HCT116 (cell line): ENCODE measurements around the gene UGT1A6. TPM values are rescaled to one million over a fixed set of nuclear protein-coding genes. Genes with fewer than 3 reads are reported as not detected.
"Not testable (repeated sequence)": the region's sequence is repeated elsewhere in the genome, so short reads cannot be mapped to it uniquely, and the experiment has no call there.

Source experiments
- ATAC-seq: fragments of 200-7000 bp; cut with Tn5 transposase; 2 replicates; pipeline ENCODE4 v1.9.1; 2020; ENCODE audit warnings: mild to moderate bottlenecking, moderate library complexity
- BruUV-seq: library from RNA; stranded (reverse); fragments of 400-500 nt; replicated peaks from 2 replicates; lab custom pipeline; 2021; lab: Mats Ljungman, UMichigan
- CTCF ChIA-PET: fragments of 300-600 bp; sonication (Branson Sonifier 250); formaldehyde crosslinking; loops from one replicate; lab custom pipeline; 2021; ENCODE audit warnings: antibody characterized with exemption; lab: Charles Lee
- POLR2A ChIA-PET: fragments of 300-600, 350-600 bp; sonication (Branson Sonifier 250); formaldehyde crosslinking; loops from one replicate; lab custom pipeline; 2021; ENCODE audit warnings: antibody characterized with exemption; lab: Charles Lee
- RAD21 ChIA-PET, 2 experiments: fragments of 300-600 bp; sonication (Branson Sonifier 250); formaldehyde crosslinking; loops; one replicate each; lab custom pipeline; 2023; ENCODE audit warnings: low total read pairs in 2 of 2; ENCODE audit not compliant: uncharacterized antibody in 2 of 2, unreplicated experiment in 2 of 2, low non-redundant PET in 1 of 2; lab: Charles Lee
- DNase-seq: peaks from one replicate; pipeline ENCODE4 v3.0.0-alpha.2; 2010; ENCODE audit warnings: low read depth, low spot score
- H2AFZ ChIP-seq: fragments of 200-600 bp; shearing (Covaris generic), sonication (generic); 2 replicates; pipeline ENCODE4 v1.6.1; 2017; ENCODE audit warnings: low read depth, mixed run types, mixed read lengths, antibody characterized with exemption, low read length; ENCODE audit not compliant: poor library complexity, severe bottlenecking
- H3K27ac ChIP-seq: 2 replicates; pipeline ENCODE4 v1.5.1; 2012; ENCODE audit warnings: low read depth, low read length
- H3K27me3 ChIP-seq: fragments of 200-600 bp; sonication (generic); 2 replicates; pipeline ENCODE4 v1.6.1; 2016; ENCODE audit warnings: mixed run types, low read length, mixed read lengths; ENCODE audit not compliant: insufficient read depth
- H3K36me3 ChIP-seq, 2 experiments: fragments of 200-500 bp in 1 of 2; fragments of 200-600 bp in 1 of 2; sonication (Bioruptor generic) in 1 of 2; sonication (generic) in 1 of 2; 2 replicates each; pipeline versions ENCODE4 v1.5.1 to v1.6.1; 2014 to 2016; ENCODE audit warnings: low read length in 2 of 2, inconsistent platforms in 1 of 2, mixed read lengths in 1 of 2, mixed run types in 1 of 2; ENCODE audit not compliant: insufficient read depth in 2 of 2, control insufficient read depth in 1 of 2
- H3K4me1 ChIP-seq, 2 experiments: fragments of 200-600 bp in 1 of 2; sonication (generic) in 1 of 2; 2 replicates each; pipeline versions ENCODE4 v1.5.1 to v1.6.1; 2012 to 2017; ENCODE audit warnings: low read length in 2 of 2, inconsistent platforms in 1 of 2, mild to moderate bottlenecking in 1 of 2, mixed read lengths in 1 of 2, mixed run types in 1 of 2, moderate library complexity in 1 of 2; ENCODE audit not compliant: insufficient read depth in 2 of 2, control insufficient read depth in 1 of 2
- H3K4me2 ChIP-seq: fragments of 200-600 bp; sonication (generic); 2 replicates; pipeline ENCODE4 v1.6.1; 2017; ENCODE audit warnings: mixed run types, low read length, mixed read lengths
- H3K4me3 ChIP-seq, 2 experiments: fragments of 200-600 bp in 1 of 2; sonication (generic) in 1 of 2; replicated peaks in 1 of 2; 2 replicates each; pipeline ENCODE4 v1.5.1; 2011 to 2016; ENCODE audit warnings: low read length in 2 of 2, control low read depth in 1 of 2, low read depth in 1 of 2, mild to moderate bottlenecking in 1 of 2, mixed read lengths in 1 of 2, mixed run types in 1 of 2
- H3K79me2 ChIP-seq: fragments of 200-600 bp; sonication (generic); 2 replicates; pipeline ENCODE4 v1.6.1; 2017; ENCODE audit warnings: mild to moderate bottlenecking, mixed run types, low read length, moderate library complexity, mixed read lengths; ENCODE audit not compliant: insufficient read depth
- H3K9ac ChIP-seq: fragments of 200-600 bp; sonication (generic); 2 replicates; pipeline ENCODE4 v1.6.1; 2016; ENCODE audit warnings: low read length, mixed read lengths
- H3K9me2 ChIP-seq: fragments of 200-600 bp; sonication (generic), shearing (Covaris generic); 2 replicates; pipeline ENCODE4 v1.6.1; 2017; ENCODE audit warnings: mixed run types, mild to moderate bottlenecking, moderate library complexity; ENCODE audit not compliant: insufficient read depth
- H3K9me3 ChIP-seq, 2 experiments: fragments of 200-500 bp in 1 of 2; fragments of 200-600 bp in 1 of 2; sonication (Bioruptor generic) in 1 of 2; sonication (generic) in 1 of 2; 2 replicates each; pipeline ENCODE4 v1.6.1; 2014 to 2017; ENCODE audit warnings: low read length in 2 of 2, mixed read lengths in 2 of 2, inconsistent platforms in 1 of 2, low read depth in 1 of 2, mild to moderate bottlenecking in 1 of 2, mixed run types in 1 of 2, moderate library complexity in 1 of 2; ENCODE audit not compliant: control insufficient read depth in 1 of 2, insufficient read depth in 1 of 2
- H4K20me1 ChIP-seq: fragments of 200-600 bp; sonication (generic), shearing (Covaris generic); 2 replicates; pipeline ENCODE4 v1.6.1; 2017; ENCODE audit warnings: mixed run types, mild to moderate bottlenecking, moderate library complexity; ENCODE audit not compliant: insufficient read depth
- CBX3 ChIP-seq: IDR thresholded peaks from 2 replicates; pipeline ENCODE4 v1.6.1; 2012; ENCODE audit warnings: low read depth
- CEBPB ChIP-seq: IDR thresholded peaks from 2 replicates; pipeline ENCODE4 v1.6.1; 2012; ENCODE audit warnings: low read depth
- ELF1 ChIP-seq: IDR thresholded peaks from 2 replicates; pipeline ENCODE4 v1.6.1; 2012; ENCODE audit warnings: low read depth, borderline replicate concordance
- EZH2 ChIP-seq: fragments of 200-600 bp; sonication (generic); IDR thresholded peaks from 2 replicates; pipeline ENCODE4 v1.6.1; 2017; ENCODE audit warnings: antibody characterized with exemption, mixed run types
- MAX ChIP-seq: IDR thresholded peaks from 2 replicates; pipeline ENCODE4 v1.6.1; 2012
- POLR2A ChIP-seq: IDR thresholded peaks from 2 replicates; pipeline ENCODE4 v1.7.0; 2011; ENCODE audit warnings: borderline replicate concordance; ENCODE audit not compliant: insufficient read depth, insufficient read length; ENCODE audit errors: extremely low read depth
- POLR2AphosphoS5 ChIP-seq: IDR thresholded peaks from 2 replicates; pipeline ENCODE4 v1.6.1; 2011; ENCODE audit warnings: mild to moderate bottlenecking, low read depth, low read length, moderate library complexity
- REST ChIP-seq: IDR thresholded peaks from 2 replicates; pipeline ENCODE4 v1.6.1; 2012; ENCODE audit warnings: low read depth
- SP1 ChIP-seq: IDR thresholded peaks from 2 replicates; pipeline ENCODE4 v1.6.1; 2012; ENCODE audit warnings: low read depth
- SRF ChIP-seq: IDR thresholded peaks from 2 replicates; pipeline ENCODE4 v1.6.1; 2012; ENCODE audit warnings: low read depth
- YY1 ChIP-seq: IDR thresholded peaks from 2 replicates; pipeline ENCODE4 v1.6.1; 2011; ENCODE audit warnings: low read length, low read depth, moderate library complexity, mild to moderate bottlenecking; ENCODE audit not compliant: insufficient replicate concordance; ENCODE audit errors: extremely low read depth
- ZBTB33 ChIP-seq: IDR thresholded peaks from 2 replicates; pipeline ENCODE4 v1.6.1; 2011; ENCODE audit warnings: mild to moderate bottlenecking, low read length, moderate library complexity; ENCODE audit not compliant: insufficient replicate concordance; ENCODE audit errors: extremely low read depth
- intact Hi-C: fragments of 100-400 bp; cut with micrococcal nuclease; formaldehyde crosslinking; loops from 2 replicates; pipeline ENCODE4 v1.10.0; 2022
- total RNA-seq: library from RNA; stranded (reverse); gene quantifications from one replicate; pipeline ENCODE4 v1.2.1, GENCODE V29; 2021; ENCODE audit not compliant: unreplicated experiment

The UGT1A6 gene
- total RNA-seq, 1 experiment from 2014 or later, result not detected

GRCh38 chr2:233728723-233729301 is 36.1 kb downstream of the UGT1A6 start, which contains the start of gene UGT1A3:
TSS of gene UGT1A3 (plus strand) at chr2:233729042. CDS start at chr2:233729127, 85 bp downstream.
- Histone ChIP-seq H3K27me3 (no peaks in the 10 kb centered on the region), H3K9me2 (no peaks in the 10 kb centered on the region), H3K9ac (no peak within 1 kb of the TSS), H3K4me2 (no peak within 1 kb of the TSS), H3K4me1 (no peaks in the 10 kb centered on the region), H3K9me3 (no peaks in the 10 kb centered on the region), H3K79me2 (no peaks in the 10 kb centered on the region), H2AFZ (no peak within 1 kb of the TSS), H3K27ac (no peak within 1 kb of the TSS), H4K20me1 (no peaks in the 10 kb centered on the region), H3K4me3 (no peak within 1 kb of the TSS), H3K36me3 (no peaks in the 10 kb centered on the region)
- CTCF ChIA-PET, result interaction anchor here (0.9 kb wide), 1 partner anchor 17 kb away, joined by 3 read pairs; no protein-coding TSS in a partner anchor
- POLR2A ChIA-PET, result no interaction called here
- RAD21 ChIA-PET, result no interaction called here
- no peak for TF ChIP-seq CBX3
- no peak for TF ChIP-seq POLR2AphosphoS5
- TF ChIP-seq POLR2A, result no peak
- no peak for TF ChIP-seq ZBTB33
- no peak for TF ChIP-seq CEBPB
- TF ChIP-seq EZH2, result no peak
- no peak for TF ChIP-seq MAX
- no peak for TF ChIP-seq YY1
- no peak for TF ChIP-seq ELF1
- no peak for TF ChIP-seq SP1
- TF ChIP-seq SRF, result no peak
- no peak for TF ChIP-seq REST
- ATAC-seq (no peak), DNase-seq (no peak)
- no TSS peak for BruUV-seq
- intact Hi-C loops, result no loop called here

- H3K9me3 ChIP-seq, POLR2A ChIA-PET, CTCF ChIA-PET, H3K9ac ChIP-seq, ATAC-seq, intact Hi-C loops, H2AFZ ChIP-seq, H3K79me2 ChIP-seq, H4K20me1 ChIP-seq, BruUV-seq, H3K4me2 ChIP-seq, H3K27ac ChIP-seq, H3K4me3 ChIP-seq, RAD21 ChIA-PET, H3K9me2 ChIP-seq, H3K36me3 ChIP-seq, DNase-seq, H3K27me3 ChIP-seq, H3K4me1 ChIP-seq: not testable (repeated sequence)
Observed at GRCh38 chr2:233736868-233737653, 44.4 kb downstream of the UGT1A6 start.
